Adrenal gland (tissue), 5 donors: ENCODE results near the gene ZNF800.

Experiments
- POLR2A ChIP-seq, 2 donors: fragments of 450-650 bp; IDR thresholded peaks; one replicate each; pipeline ENCODE4 v1.6.1; 2017; ENCODE audit warnings: antibody characterized with exemption in 2 of 2, mild to moderate bottlenecking in 2 of 2, moderate library complexity in 1 of 2
- TF ChIP-seq, protein P1 (sequence below), 6 experiments: fragments of 450-650 bp in 4 of 6; fragments of 200-600 bp in 2 of 6; sonication (generic) in 1 of 6; IDR thresholded peaks; 1 replicate in 5 of 6; 2 replicates in 1 of 6; pipeline versions ENCODE4 v1.5.1 to v1.8.0; 2016 to 2021; ENCODE audit warnings: antibody characterized with exemption in 6 of 6, mild to moderate bottlenecking in 2 of 6, moderate library complexity in 1 of 6
- donor health status: DM: no; HTN: no; CAD: no.

GRCh38 chr7:127350586-127350985 is 41.9 kb downstream of the ZNF800 start:
- TF ChIP-seq POLR2A (IDR thresholded peaks at IDR 0.05), result no peak
- TF ChIP-seq, protein P1, sequence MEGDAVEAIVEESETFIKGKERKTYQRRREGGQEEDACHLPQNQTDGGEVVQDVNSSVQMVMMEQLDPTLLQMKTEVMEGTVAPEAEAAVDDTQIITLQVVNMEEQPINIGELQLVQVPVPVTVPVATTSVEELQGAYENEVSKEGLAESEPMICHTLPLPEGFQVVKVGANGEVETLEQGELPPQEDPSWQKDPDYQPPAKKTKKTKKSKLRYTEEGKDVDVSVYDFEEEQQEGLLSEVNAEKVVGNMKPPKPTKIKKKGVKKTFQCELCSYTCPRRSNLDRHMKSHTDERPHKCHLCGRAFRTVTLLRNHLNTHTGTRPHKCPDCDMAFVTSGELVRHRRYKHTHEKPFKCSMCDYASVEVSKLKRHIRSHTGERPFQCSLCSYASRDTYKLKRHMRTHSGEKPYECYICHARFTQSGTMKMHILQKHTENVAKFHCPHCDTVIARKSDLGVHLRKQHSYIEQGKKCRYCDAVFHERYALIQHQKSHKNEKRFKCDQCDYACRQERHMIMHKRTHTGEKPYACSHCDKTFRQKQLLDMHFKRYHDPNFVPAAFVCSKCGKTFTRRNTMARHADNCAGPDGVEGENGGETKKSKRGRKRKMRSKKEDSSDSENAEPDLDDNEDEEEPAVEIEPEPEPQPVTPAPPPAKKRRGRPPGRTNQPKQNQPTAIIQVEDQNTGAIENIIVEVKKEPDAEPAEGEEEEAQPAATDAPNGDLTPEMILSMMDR (IDR thresholded peaks at IDR 0.05), result no peak
